Measurements from ENCODE around the gene CERS3.

The CERS3 gene

GRCh38 chr15:100439514-100439913 lies 89.2 kb downstream of the CERS3 start:
- H3K9me3 ChIP-seq (ENCODE audit: insufficient read depth, low read length, severe bottlenecking): no peaks in the 10 kb centered on the region
- H4K20me1 ChIP-seq (ENCODE audit: insufficient read depth, low read length): no peaks in the 10 kb centered on the region
- no peak overlapping the region for H3K27ac ChIP-seq (ENCODE audit: low read length)
- no peak overlapping the region for H3K4me3 ChIP-seq (ENCODE audit: low read depth in 1 of 2, low read length in 2 of 2)
- H3K9ac ChIP-seq (ENCODE audit: low read depth, low read length): no peak overlapping the region
- no peaks in the 10 kb centered on the region for H3K27me3 ChIP-seq (ENCODE audit: insufficient read depth, low read length, poor library complexity)
- ATAC-seq (ENCODE audit: insufficient read depth, low read depth): no peak
- no peaks in the 10 kb centered on the region for H3K79me2 ChIP-seq (ENCODE audit: insufficient read depth, low read length)
- H3K4me1 ChIP-seq (ENCODE audit: insufficient read depth, low read length): no peaks in the 10 kb centered on the region
- no peak overlapping the region for H2AFZ ChIP-seq (ENCODE audit: low read depth, low read length)
- no peaks in the 10 kb centered on the region for H3K36me3 ChIP-seq (ENCODE audit: insufficient read depth, low read length)
- H3K4me2 ChIP-seq (ENCODE audit: insufficient read depth, low read length): no peak overlapping the region
- TF ChIP-seq CTCF (IDR thresholded peaks at IDR 0.05; ENCODE audit: borderline replicate concordance, extremely low read depth, low read length, poor library complexity, severe bottlenecking) (no peak), EZH2 (IDR thresholded peaks at IDR 0.05; ENCODE audit: borderline replicate concordance, low read depth, low read length, severe bottlenecking) (no peak)
- DNase-seq: no peak

- Histone ChIP-seq H3K79me2 (ENCODE audit: insufficient read depth, low read length) (no peaks in the 10 kb centered on the region), H3K9me3 (ENCODE audit: insufficient read depth, low read length, severe bottlenecking) (no peaks in the 10 kb centered on the region), H4K20me1 (ENCODE audit: insufficient read depth, low read length) (no peaks in the 10 kb centered on the region), H3K4me2 (ENCODE audit: insufficient read depth, low read length) (no peak overlapping the region), H2AFZ (ENCODE audit: low read depth, low read length) (no peak overlapping the region), H3K4me3 (ENCODE audit: low read depth in 1 of 2, low read length in 2 of 2) (no peak overlapping the region), H3K36me3 (ENCODE audit: insufficient read depth, low read length) (no peaks in the 10 kb centered on the region), H3K9ac (ENCODE audit: low read depth, low read length) (no peak overlapping the region), H3K27me3 (ENCODE audit: insufficient read depth, low read length, poor library complexity) (no peaks in the 10 kb centered on the region), H3K27ac (ENCODE audit: low read length) (no peak overlapping the region), H3K4me1 (ENCODE audit: insufficient read depth, low read length) (no peaks in the 10 kb centered on the region)
- ATAC-seq (ENCODE audit: insufficient read depth, low read depth): peak; percentile 66
- TF ChIP-seq CTCF (IDR thresholded peaks at IDR 0.05; ENCODE audit: borderline replicate concordance, extremely low read depth, low read length, poor library complexity, severe bottlenecking): no peak
- TF ChIP-seq EZH2 (IDR thresholded peaks at IDR 0.05; ENCODE audit: borderline replicate concordance, low read depth, low read length, severe bottlenecking): no peak
- DNase-seq: peak; percentile 68
These were observed 90.2 kb downstream of the CERS3 start for GRCh38 chr15:100438570-100438969.

GRCh38 chr15:100437261-100437660 lies 91.5 kb downstream of the CERS3 start:
- Histone ChIP-seq H3K4me1 (ENCODE audit: insufficient read depth, low read length) (no peaks in the 10 kb centered on the region), H3K4me3 (ENCODE audit: low read depth in 1 of 2, low read length in 2 of 2) (no peak overlapping the region), H3K27me3 (ENCODE audit: insufficient read depth, low read length, poor library complexity) (no peaks in the 10 kb centered on the region), H4K20me1 (ENCODE audit: insufficient read depth, low read length) (no peaks in the 10 kb centered on the region), H3K9ac (ENCODE audit: low read depth, low read length) (no peak overlapping the region), H3K27ac (ENCODE audit: low read length) (no peak overlapping the region), H3K36me3 (ENCODE audit: insufficient read depth, low read length) (no peaks in the 10 kb centered on the region), H3K79me2 (ENCODE audit: insufficient read depth, low read length) (no peaks in the 10 kb centered on the region), H3K9me3 (ENCODE audit: insufficient read depth, low read length, severe bottlenecking) (no peaks in the 10 kb centered on the region), H2AFZ (ENCODE audit: low read depth, low read length) (no peak overlapping the region), H3K4me2 (ENCODE audit: insufficient read depth, low read length) (no peak overlapping the region)
- DNase-seq: no peak
- no peak for ATAC-seq (ENCODE audit: insufficient read depth, low read depth)
- no peak for TF ChIP-seq CTCF (IDR thresholded peaks at IDR 0.05; ENCODE audit: borderline replicate concordance, extremely low read depth, low read length, poor library complexity, severe bottlenecking)
- no peak for TF ChIP-seq EZH2 (IDR thresholded peaks at IDR 0.05; ENCODE audit: borderline replicate concordance, low read depth, low read length, severe bottlenecking)

GRCh38 chr15:100434561-100434960 lies 94.2 kb downstream of the CERS3 start:
- TF ChIP-seq CTCF (IDR thresholded peaks at IDR 0.05; ENCODE audit: borderline replicate concordance, extremely low read depth, low read length, poor library complexity, severe bottlenecking) (no peak), EZH2 (IDR thresholded peaks at IDR 0.05; ENCODE audit: borderline replicate concordance, low read depth, low read length, severe bottlenecking) (no peak)
- Histone ChIP-seq H3K27ac (ENCODE audit: low read length) (no peak overlapping the region), H3K27me3 (ENCODE audit: insufficient read depth, low read length, poor library complexity) (no peaks in the 10 kb centered on the region), H3K9me3 (ENCODE audit: insufficient read depth, low read length, severe bottlenecking) (no peaks in the 10 kb centered on the region), H3K79me2 (ENCODE audit: insufficient read depth, low read length) (no peaks in the 10 kb centered on the region), H4K20me1 (ENCODE audit: insufficient read depth, low read length) (no peaks in the 10 kb centered on the region), H3K4me3 (ENCODE audit: low read depth in 1 of 2, low read length in 2 of 2) (no peak overlapping the region), H3K4me2 (ENCODE audit: insufficient read depth, low read length) (no peak overlapping the region), H3K4me1 (ENCODE audit: insufficient read depth, low read length) (no peaks in the 10 kb centered on the region), H3K9ac (ENCODE audit: low read depth, low read length) (no peak overlapping the region), H2AFZ (ENCODE audit: low read depth, low read length) (no peak overlapping the region), H3K36me3 (ENCODE audit: insufficient read depth, low read length) (no peaks in the 10 kb centered on the region)
- no peak for DNase-seq
- no peak for ATAC-seq (ENCODE audit: insufficient read depth, low read depth)

Measured in DND-41 (cell line).